Measurements from ENCODE around the gene GSTP1. TPM values are rescaled to one million over a fixed set of nuclear protein-coding genes. Genes with fewer than 3 reads are reported as not detected.
A peak's percentile ranks its signal among the peaks of the same experiment; 100 is the strongest.
"Not testable (repeated sequence)": the region's sequence is repeated elsewhere in the genome, so short reads cannot be mapped to it uniquely, and the experiment has no call there.

The GSTP1 gene
- total and polyA plus RNA-seq, 2 donors from 2014 or later: 800 to 1,687 TPM

- Histone ChIP-seq H3K9ac (ENCODE audit: low read length in 3 of 3) (no peak overlapping the region), H3K9me3 (ENCODE audit: control insufficient read depth in 2 of 3, insufficient read depth in 1 of 3, low read length in 3 of 3) (no peaks in the 10 kb centered on the region), H3K36me3 (ENCODE audit: control insufficient read depth in 2 of 3, insufficient read depth in 3 of 3, low read length in 3 of 3) (no peaks in the 10 kb centered on the region), H3K27ac (ENCODE audit: low read depth in 2 of 2, low read length in 2 of 2) (no peak overlapping the region), H3K4me3 (ENCODE audit: low read length in 3 of 3) (no peak overlapping the region), H3K27me3 (ENCODE audit: control insufficient read depth, insufficient read depth, low read length) (no peaks in the 10 kb centered on the region), H3K4me1 (ENCODE audit: control insufficient read depth in 2 of 3, insufficient read depth in 2 of 3, low read depth in 1 of 3, low read length in 3 of 3) (peaks cover 0 to 8% (median 0%) of the 10 kb centered on the region in 3 donors)
- DNase-seq (no peak), FAIRE-seq (no peak)
- intact Hi-C loops (cut with DNase I): no loop called here
- no peak for TF ChIP-seq CTCF (IDR thresholded peaks at IDR 0.05; ENCODE audit: borderline replicate concordance, extremely low read depth, insufficient read depth)
These were observed 4.5 kb downstream of the GSTP1 start for GRCh38 chr11:67588136-67588503.

- H3K9ac ChIP-seq (ENCODE audit: low read length in 3 of 3); H3K27me3 ChIP-seq (ENCODE audit: control insufficient read depth, insufficient read depth, low read length); H3K4me1 ChIP-seq (ENCODE audit: control insufficient read depth in 2 of 3, insufficient read depth in 2 of 3, low read depth in 1 of 3, low read length in 3 of 3); intact Hi-C loops (cut with DNase I); FAIRE-seq; H3K27ac ChIP-seq (ENCODE audit: low read depth in 2 of 2, low read length in 2 of 2); DNase-seq; H3K36me3 ChIP-seq (ENCODE audit: control insufficient read depth in 2 of 3, insufficient read depth in 3 of 3, low read length in 3 of 3); H3K4me3 ChIP-seq (ENCODE audit: low read length in 3 of 3); H3K9me3 ChIP-seq (ENCODE audit: control insufficient read depth in 2 of 3, insufficient read depth in 1 of 3, low read length in 3 of 3): not testable (repeated sequence)
These were observed 5.3 kb downstream of the GSTP1 start for GRCh38 chr11:67588899-67589415.

GRCh38 chr11:67592880-67593564, 9.4 kb downstream of the GSTP1 start:
- Histone ChIP-seq H3K4me1 (ENCODE audit: control insufficient read depth in 2 of 3, insufficient read depth in 2 of 3, low read depth in 1 of 3, low read length in 3 of 3) (no peaks in the 10 kb centered on the region), H3K27me3 (ENCODE audit: control insufficient read depth, insufficient read depth, low read length) (no peaks in the 10 kb centered on the region), H3K4me3 (ENCODE audit: low read length in 3 of 3) (no peak overlapping the region), H3K27ac (ENCODE audit: low read depth in 2 of 2, low read length in 2 of 2) (no peak overlapping the region), H3K9me3 (ENCODE audit: control insufficient read depth in 2 of 3, insufficient read depth in 1 of 3, low read length in 3 of 3) (no peaks in the 10 kb centered on the region), H3K9ac (ENCODE audit: low read length in 3 of 3) (no peak overlapping the region), H3K36me3 (ENCODE audit: control insufficient read depth in 2 of 3, insufficient read depth in 3 of 3, low read length in 3 of 3) (no peaks in the 10 kb centered on the region)
- intact Hi-C loops (cut with DNase I): no loop called here
- TF ChIP-seq CTCF (IDR thresholded peaks at IDR 0.05; ENCODE audit: borderline replicate concordance, extremely low read depth, insufficient read depth): no peak
- DNase-seq (no peak), FAIRE-seq (no peak)

GRCh38 chr11:67593565-67593905, 9.9 kb downstream of the GSTP1 start:
- intact Hi-C loops (cut with DNase I): no loop called here
- H3K4me1 ChIP-seq (ENCODE audit: control insufficient read depth in 2 of 3, insufficient read depth in 2 of 3, low read depth in 1 of 3, low read length in 3 of 3): no peaks in the 10 kb centered on the region
- no peak overlapping the region for H3K4me3 ChIP-seq (ENCODE audit: low read length in 3 of 3)
- H3K27ac ChIP-seq (ENCODE audit: low read depth in 2 of 2, low read length in 2 of 2): peak overlapping the region in 1 of 2 donors; percentile 2
- H3K36me3 ChIP-seq (ENCODE audit: control insufficient read depth in 2 of 3, insufficient read depth in 3 of 3, low read length in 3 of 3): no peaks in the 10 kb centered on the region
- no peaks in the 10 kb centered on the region for H3K9me3 ChIP-seq (ENCODE audit: control insufficient read depth in 2 of 3, insufficient read depth in 1 of 3, low read length in 3 of 3)
- DNase-seq (no peak), FAIRE-seq (no peak)
- H3K9ac ChIP-seq (ENCODE audit: low read length in 3 of 3): no peak overlapping the region
- H3K27me3 ChIP-seq (ENCODE audit: control insufficient read depth, insufficient read depth, low read length): no peaks in the 10 kb centered on the region
- no peak for TF ChIP-seq CTCF (IDR thresholded peaks at IDR 0.05; ENCODE audit: borderline replicate concordance, extremely low read depth, insufficient read depth)
